Body of pancreas (tissue), 4 donors: ENCODE data around the gene GNPAT. TPM values are rescaled to one million over a fixed set of nuclear protein-coding genes. Genes with fewer than 3 reads are reported as not detected.

Experiments used
- ATAC-seq: fragments of 150-250 bp; one replicate; pipeline ENCODE4 v1.9.1; 2016
- DNase-seq, 4 donors: peaks; one replicate each; pipeline ENCODE4 v3.0.0-alpha.2; 2019
- H3K27ac ChIP-seq, 4 donors: fragments of 200-600 bp; sonication (generic); 1 replicate in 3 of 4; 2 replicates in 1 of 4; pipeline versions ENCODE4 v1.5.1 to v1.6.1; 2016 to 2019; ENCODE audit warnings: mild to moderate bottlenecking in 1 of 4, mixed read lengths in 1 of 4, moderate library complexity in 1 of 4
- H3K27me3 ChIP-seq, 2 donors: fragments of 200-600 bp; sonication (generic); one replicate each; pipeline ENCODE4 v1.6.0; 2016; ENCODE audit warnings: mild to moderate bottlenecking in 1 of 2
- H3K36me3 ChIP-seq, 2 donors: fragments of 200-600 bp; sonication (generic); replicated peaks in 1 of 2; 2 replicates each; pipeline ENCODE4 v1.5.1; 2016; ENCODE audit warnings: low read depth in 2 of 2; ENCODE audit not compliant: insufficient read depth in 1 of 2
- H3K4me1 ChIP-seq: fragments of 200-600 bp; sonication (generic); one replicate; pipeline ENCODE4 v1.6.0; 2016
- H3K4me3 ChIP-seq, 2 donors: fragments of 200-600 bp; sonication (generic); 1 replicate in 1 of 2; 2 replicates in 1 of 2; pipeline ENCODE4 v1.5.1; 2016 to 2019
- H3K9me3 ChIP-seq, 3 donors: fragments of 200-600 bp; sonication (generic); 1 replicate in 2 of 3; 2 replicates in 1 of 3; pipeline ENCODE4 v1.5.1; 2016
- POLR2A ChIP-seq, 3 donors: fragments of 450-650 bp; IDR thresholded peaks; one replicate each; pipeline ENCODE4 v1.6.1; 2016; ENCODE audit warnings: antibody characterized with exemption in 3 of 3, mild to moderate bottlenecking in 2 of 3
- WGBS, 2 donors: methylation state at CpG; one replicate each; pipeline ENCODE4 v1.1.5; 2017; 5-methylcytosine and 5-hydroxymethylcytosine counted together
- intact Hi-C: fragments of 100-400 bp; cut with DNase I; formaldehyde crosslinking; loops from one replicate; pipeline ENCODE4 v1.15.1; 2023
- total RNA-seq, 2 donors: library from RNA; depleted of rRNA; stranded (reverse); fragments of >200 nt; gene quantifications; one replicate each; pipeline ENCODE4 v1.1.0, GENCODE V29; 2016
- TF ChIP-seq, protein P1 (sequence below), 7 experiments: fragments of 450-650 bp in 4 of 7; fragments of 200-600 bp in 3 of 7; sonication (generic) in 3 of 7; IDR thresholded peaks; one replicate each; pipeline ENCODE4 v1.5.1; 2016 to 2019; ENCODE audit warnings: antibody characterized with exemption in 7 of 7

The GNPAT gene
- total RNA-seq, 2 donors from 2014 or later = 18.1 to 27.0 TPM

DNA sequence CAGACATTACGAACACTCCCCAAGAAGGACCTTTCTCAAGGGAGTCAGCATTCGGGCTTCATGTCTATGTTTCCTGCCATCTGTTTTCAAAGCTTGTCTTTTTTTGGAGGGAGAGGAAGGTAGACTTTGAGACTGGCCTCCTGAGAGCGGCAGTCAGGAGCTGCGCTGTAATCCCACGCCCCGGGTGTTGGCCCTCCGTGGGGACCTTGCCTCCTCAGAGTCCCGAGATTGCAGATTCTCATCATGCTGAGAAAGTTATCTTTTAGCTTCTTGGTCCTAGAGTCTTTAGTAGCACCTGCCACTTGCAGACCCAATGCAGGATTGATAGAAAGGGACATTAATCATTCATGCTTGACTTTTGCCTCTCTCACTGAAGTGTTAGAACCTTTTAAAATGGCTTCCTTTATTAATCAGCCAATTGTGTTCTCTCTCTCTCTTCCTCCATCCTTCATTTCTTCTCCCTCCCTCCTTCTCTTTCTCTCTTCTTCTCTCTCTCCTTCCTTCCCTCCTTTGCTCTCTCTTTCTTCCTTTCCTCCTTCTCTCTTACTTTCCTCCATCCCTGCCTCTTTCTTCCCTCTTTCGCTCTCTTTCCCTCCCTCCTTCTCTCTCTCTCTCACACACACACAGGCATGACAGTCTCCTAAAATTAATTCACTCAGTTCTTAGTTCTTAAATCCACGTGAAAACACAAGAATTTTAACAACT, 25.2 kb upstream of the GNPAT start:
- WGBS, 2 donors = 72 to 74% methylated on average over 10 of the region's 10 CpGs
- Histone ChIP-seq H3K4me3 (no peak overlapping the region), H3K27ac (no peak overlapping the region), H3K36me3 (no peaks in the 10 kb centered on the region), H3K27me3 (no peaks in the 10 kb centered on the region), H3K4me1 (peaks cover 11% of the 10 kb centered on the region), H3K9me3 (no peaks in the 10 kb centered on the region)
- ATAC-seq (no peak), DNase-seq (no peak)
- intact Hi-C loops = loop anchor here (10.0 kb wide), 1 partner anchor 301 kb away; no protein-coding TSS in a partner anchor
- TF ChIP-seq, protein P1, sequence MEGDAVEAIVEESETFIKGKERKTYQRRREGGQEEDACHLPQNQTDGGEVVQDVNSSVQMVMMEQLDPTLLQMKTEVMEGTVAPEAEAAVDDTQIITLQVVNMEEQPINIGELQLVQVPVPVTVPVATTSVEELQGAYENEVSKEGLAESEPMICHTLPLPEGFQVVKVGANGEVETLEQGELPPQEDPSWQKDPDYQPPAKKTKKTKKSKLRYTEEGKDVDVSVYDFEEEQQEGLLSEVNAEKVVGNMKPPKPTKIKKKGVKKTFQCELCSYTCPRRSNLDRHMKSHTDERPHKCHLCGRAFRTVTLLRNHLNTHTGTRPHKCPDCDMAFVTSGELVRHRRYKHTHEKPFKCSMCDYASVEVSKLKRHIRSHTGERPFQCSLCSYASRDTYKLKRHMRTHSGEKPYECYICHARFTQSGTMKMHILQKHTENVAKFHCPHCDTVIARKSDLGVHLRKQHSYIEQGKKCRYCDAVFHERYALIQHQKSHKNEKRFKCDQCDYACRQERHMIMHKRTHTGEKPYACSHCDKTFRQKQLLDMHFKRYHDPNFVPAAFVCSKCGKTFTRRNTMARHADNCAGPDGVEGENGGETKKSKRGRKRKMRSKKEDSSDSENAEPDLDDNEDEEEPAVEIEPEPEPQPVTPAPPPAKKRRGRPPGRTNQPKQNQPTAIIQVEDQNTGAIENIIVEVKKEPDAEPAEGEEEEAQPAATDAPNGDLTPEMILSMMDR (IDR thresholded peaks at IDR 0.05) = no peak
- no peak for TF ChIP-seq POLR2A (IDR thresholded peaks at IDR 0.05)

DNA sequence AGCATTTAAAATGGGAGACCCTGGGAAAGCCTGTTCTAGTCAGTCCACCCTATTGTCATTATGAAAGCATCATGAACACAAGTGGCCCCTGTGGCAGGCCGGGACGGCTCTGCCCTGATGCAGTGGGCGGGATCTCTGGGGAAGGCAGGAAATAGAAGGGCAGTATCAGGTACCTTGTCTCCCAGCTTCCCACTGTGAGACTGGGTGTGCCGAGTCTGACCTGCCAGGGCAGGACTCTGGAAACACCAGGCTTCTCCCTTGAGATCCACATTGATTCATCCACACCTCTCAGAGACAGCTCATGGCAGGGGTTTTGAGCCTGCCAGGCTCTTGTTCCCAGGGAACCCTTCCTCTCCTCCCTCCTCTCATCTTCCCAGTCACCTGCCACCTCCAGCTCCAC, 24.5 kb upstream of the GNPAT start:
- Histone ChIP-seq H3K4me1 (peaks cover 7% of the 10 kb centered on the region), H3K4me3 (no peak overlapping the region), H3K27me3 (no peaks in the 10 kb centered on the region), H3K9me3 (no peaks in the 10 kb centered on the region), H3K36me3 (no peaks in the 10 kb centered on the region), H3K27ac (no peak overlapping the region)
- TF ChIP-seq, protein P1 (IDR thresholded peaks at IDR 0.05) = no peak
- TF ChIP-seq POLR2A (IDR thresholded peaks at IDR 0.05) = no peak
- DNase-seq (no peak), ATAC-seq (no peak)
- 33 to 45% methylated on average over 4 of the region's 4 CpGs for WGBS, 2 donors
- intact Hi-C loops = loop anchor here (10.0 kb wide), 1 partner anchor 302 kb away; no protein-coding TSS in a partner anchor

DNA sequence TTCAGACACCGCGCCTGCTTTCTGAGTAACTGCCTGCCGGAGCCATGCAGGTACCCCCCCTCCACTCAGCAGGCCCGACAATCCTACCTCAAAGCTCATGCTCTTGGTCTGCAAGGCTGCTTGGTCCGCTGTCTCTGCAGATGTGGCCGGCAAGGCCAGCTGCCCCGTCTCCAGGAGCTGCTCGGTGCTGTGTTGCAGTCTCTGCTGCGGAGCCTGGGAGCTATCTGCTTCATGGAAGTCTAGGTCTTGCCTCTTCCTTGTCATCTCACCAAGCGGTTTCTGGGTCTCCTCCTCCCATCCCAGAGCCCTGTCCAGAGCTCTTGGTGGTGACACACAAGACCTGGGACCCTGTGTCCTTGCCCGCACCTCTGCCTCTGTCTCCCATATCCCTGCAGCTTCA, 24.0 kb upstream of the GNPAT start:
- 80 to 81% methylated on average over 11 of the region's 11 CpGs for WGBS, 2 donors
- no peaks in the 10 kb centered on the region for H3K9me3 ChIP-seq
- intact Hi-C loops = loop anchor here (10.0 kb wide), 1 partner anchor 302 kb away; no protein-coding TSS in a partner anchor
- peaks cover 1% of the 10 kb centered on the region for H3K4me1 ChIP-seq
- H3K36me3 ChIP-seq = no peaks in the 10 kb centered on the region
- H3K27ac ChIP-seq = no peak overlapping the region
- no peak for TF ChIP-seq POLR2A (IDR thresholded peaks at IDR 0.05)
- TF ChIP-seq, protein P1 (IDR thresholded peaks at IDR 0.05) = no peak
- DNase-seq = no peak
- H3K4me3 ChIP-seq = no peak overlapping the region
- no peaks in the 10 kb centered on the region for H3K27me3 ChIP-seq
- no peak for ATAC-seq

DNA sequence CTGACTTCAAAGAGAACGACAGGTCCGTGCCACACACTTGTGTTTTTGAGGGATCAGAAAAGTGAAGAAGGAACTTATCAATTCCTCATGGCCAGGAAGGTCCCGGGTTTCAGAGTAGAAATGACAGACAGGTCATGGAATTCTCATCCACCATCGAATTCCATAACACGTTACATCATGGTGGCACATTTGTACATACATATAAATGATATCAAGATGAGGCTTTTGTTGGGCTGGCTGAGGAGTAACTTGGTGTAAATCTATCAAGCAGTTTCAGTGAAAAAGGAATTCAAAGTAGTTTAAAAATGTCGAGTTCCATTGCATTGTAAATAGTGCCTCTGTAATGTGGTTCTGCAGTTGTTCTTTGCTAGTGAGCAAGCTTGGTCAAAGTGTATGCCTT, 22.9 kb upstream of the GNPAT start:
- Histone ChIP-seq H3K9me3 (no peaks in the 10 kb centered on the region), H3K36me3 (no peaks in the 10 kb centered on the region), H3K4me3 (no peak overlapping the region), H3K27ac (no peak overlapping the region), H3K4me1 (no peaks in the 10 kb centered on the region), H3K27me3 (no peaks in the 10 kb centered on the region)
- ATAC-seq (no peak), DNase-seq (no peak)
- intact Hi-C loops = loop anchor here (10.0 kb wide), 1 partner anchor 303 kb away; no protein-coding TSS in a partner anchor
- no peak for TF ChIP-seq POLR2A (IDR thresholded peaks at IDR 0.05)
- TF ChIP-seq, protein P1 (IDR thresholded peaks at IDR 0.05) = no peak
- WGBS, 2 donors = 54 to 58% methylated on average over 6 of the region's 6 CpGs
